ENCODE results near the gene CBL. TPM values are rescaled to one million over a fixed set of nuclear protein-coding genes. Genes with fewer than 3 reads are reported as not detected.
"Not testable (repeated sequence)": the region's sequence is repeated elsewhere in the genome, so short reads cannot be mapped to it uniquely, and the experiment has no call there.

Gene CBL
- total RNA-seq, 1 experiment from 2014 or later: 52.7 TPM

- H3K36me3 ChIP-seq (ENCODE audit: control insufficient read depth, insufficient read depth, low read length): no peaks in the 10 kb centered on the region
- H3K27ac Mint-ChIP-seq (ENCODE audit: unreplicated experiment): no peak overlapping the region
- no peaks in the 10 kb centered on the region for H3K4me1 Mint-ChIP-seq (ENCODE audit: low read depth, unreplicated experiment)
- CTCF ChIA-PET: interaction anchor here (0.6 kb wide), 1 partner anchor 17 kb away, joined by 8 read pairs; the partner anchor contains the start of gene CBL
- no TSS peak for BruUV-seq (replicated peaks)
- H3K4me3 ChIP-seq (ENCODE audit: low read depth, low read length): no peak overlapping the region
- H3K9me3 ChIP-seq: no peaks in the 10 kb centered on the region
- H3K4me1 ChIP-seq: no peaks in the 10 kb centered on the region
- intact Hi-C loops (cut with micrococcal nuclease; ENCODE audit: unreplicated experiment): no loop called here
- H3K27me3 Mint-ChIP-seq (ENCODE audit: insufficient read depth, unreplicated experiment): no peaks in the 10 kb centered on the region
- H3K9me3 Mint-ChIP-seq (ENCODE audit: unreplicated experiment): no peaks in the 10 kb centered on the region
- no peak overlapping the region for H3K4me3 Mint-ChIP-seq (ENCODE audit: unreplicated experiment)
- no peak for DNase-seq
- POLR2A ChIA-PET: no interaction called here
- H3K27me3 ChIP-seq (replicated peaks; ENCODE audit: control insufficient read depth, insufficient read depth, low read length): no peaks in the 10 kb centered on the region
- no peak for TF ChIP-seq CTCF (IDR thresholded peaks at IDR 0.05; ENCODE audit: insufficient read depth in 1 of 2, low read depth in 1 of 2, low read length in 1 of 2, severe bottlenecking in 1 of 2, unreplicated experiment in 1 of 2)
- peaks cover 12% of the 10 kb centered on the region for H3K36me3 Mint-ChIP-seq (ENCODE audit: insufficient read depth, unreplicated experiment)
Observed at GRCh38 chr11:119222891-119223290, 16.8 kb downstream of the CBL start.

GRCh38 chr11:119223856-119224255 is 17.7 kb downstream of the CBL start:
- no TSS peak for BruUV-seq (replicated peaks)
- Mint-ChIP-seq H3K36me3 (ENCODE audit: insufficient read depth, unreplicated experiment) (peaks cover 12% of the 10 kb centered on the region), H3K4me3 (ENCODE audit: unreplicated experiment) (no peak overlapping the region), H3K9me3 (ENCODE audit: unreplicated experiment) (no peaks in the 10 kb centered on the region), H3K27ac (ENCODE audit: unreplicated experiment) (no peak overlapping the region), H3K4me1 (ENCODE audit: low read depth, unreplicated experiment) (peaks cover 5% of the 10 kb centered on the region), H3K27me3 (ENCODE audit: insufficient read depth, unreplicated experiment) (no peaks in the 10 kb centered on the region)
- H3K27me3 ChIP-seq (replicated peaks; ENCODE audit: control insufficient read depth, insufficient read depth, low read length): no peaks in the 10 kb centered on the region
- no peak overlapping the region for H3K4me3 ChIP-seq (ENCODE audit: low read depth, low read length)
- POLR2A ChIA-PET: no interaction called here
- intact Hi-C loops (cut with micrococcal nuclease; ENCODE audit: unreplicated experiment): no loop called here
- no peaks in the 10 kb centered on the region for H3K9me3 ChIP-seq
- TF ChIP-seq CTCF (IDR thresholded peaks at IDR 0.05; ENCODE audit: insufficient read depth in 1 of 2, low read depth in 1 of 2, low read length in 1 of 2, severe bottlenecking in 1 of 2, unreplicated experiment in 1 of 2): no peak
- CTCF ChIA-PET: interaction anchor here (0.5 kb wide), 1 partner anchor 121 kb away, joined by 3 read pairs; no protein-coding TSS in a partner anchor
- no peaks in the 10 kb centered on the region for H3K4me1 ChIP-seq
- H3K36me3 ChIP-seq (ENCODE audit: control insufficient read depth, insufficient read depth, low read length): no peaks in the 10 kb centered on the region
- no peak for DNase-seq

- H3K9me3 ChIP-seq; H3K27me3 ChIP-seq (replicated peaks; ENCODE audit: control insufficient read depth, insufficient read depth, low read length); BruUV-seq (replicated peaks); H3K36me3 ChIP-seq (ENCODE audit: control insufficient read depth, insufficient read depth, low read length); DNase-seq; H3K4me3 Mint-ChIP-seq (ENCODE audit: unreplicated experiment); H3K27ac Mint-ChIP-seq (ENCODE audit: unreplicated experiment); POLR2A ChIA-PET; H3K4me1 ChIP-seq; H3K9me3 Mint-ChIP-seq (ENCODE audit: unreplicated experiment); intact Hi-C loops (cut with micrococcal nuclease; ENCODE audit: unreplicated experiment); H3K27me3 Mint-ChIP-seq (ENCODE audit: insufficient read depth, unreplicated experiment); H3K4me3 ChIP-seq (ENCODE audit: low read depth, low read length); H3K4me1 Mint-ChIP-seq (ENCODE audit: low read depth, unreplicated experiment): not testable (repeated sequence)
- CTCF ChIA-PET: interaction anchor here (0.6 to 1.2 kb wide), 3 partner anchors 23 to 44 kb away, joined by 4 to 6 read pairs (median 5); partner anchors contain the start of genes CBL and NHERF4
- peaks cover 19% of the 10 kb centered on the region for H3K36me3 Mint-ChIP-seq (ENCODE audit: insufficient read depth, unreplicated experiment)
Observed at GRCh38 chr11:119228535-119229287, 22.6 kb downstream of the CBL start.
